A549 (cell line): ENCODE results near the gene FILIP1L.

Experiments
- CHD2 ChIP-seq: fragments of 150-350 bp; IDR thresholded peaks from 2 replicates; pipeline ENCODE4 v1.6.1; 2014; ENCODE audit warnings: low read length; ENCODE audit not compliant: partially characterized antibody
- CTCF ChIP-seq: fragments of >200 bp; sonication (Bioruptor Twin); formaldehyde crosslinking; IDR thresholded peaks from 3 replicates; pipeline ENCODE4 v1.5.1; 2016
- EP300 ChIP-seq, 2 experiments: fragments of >200 bp; sonication (Bioruptor Twin); formaldehyde crosslinking; IDR thresholded peaks; 2 replicates in 1 of 2; 3 replicates in 1 of 2; pipeline ENCODE4 v1.6.1; 2016 to 2017
- HEYL ChIP-seq: fragments of 250-450 bp; sonication (Bioruptor Pico); IDR thresholded peaks from 2 replicates; pipeline ENCODE4 v1.8.0; 2021; ENCODE audit warnings: mild to moderate bottlenecking, moderate library complexity
- JUNB ChIP-seq: fragments of >200 bp; sonication (Bioruptor Twin); formaldehyde crosslinking; IDR thresholded peaks from 2 replicates; pipeline ENCODE4 v1.6.1; 2016
- KDM1A ChIP-seq: fragments of 200-600 bp; sonication (generic); IDR thresholded peaks from 2 replicates; pipeline ENCODE4 v1.6.1; 2016; ENCODE audit warnings: low read depth, mild to moderate bottlenecking
- MAFK ChIP-seq: fragments of 450-650 bp; IDR thresholded peaks from 2 replicates; pipeline ENCODE4 v1.6.1; 2014; ENCODE audit not compliant: partially characterized antibody
- MAX ChIP-seq: IDR thresholded peaks from 2 replicates; pipeline ENCODE4 v1.6.1; 2012
- MYC ChIP-seq: IDR thresholded peaks from 2 replicates; pipeline ENCODE4 v1.6.1; 2012; ENCODE audit warnings: mild to moderate bottlenecking, inconsistent platforms, low read length, improper control_type of control experiment, borderline replicate concordance
- REST ChIP-seq: fragments of 200-600 bp; sonication (generic); IDR thresholded peaks from 2 replicates; pipeline ENCODE4 v1.6.1; 2016; ENCODE audit warnings: antibody characterized with exemption, mild to moderate bottlenecking, moderate library complexity
- SMC3 ChIP-seq: fragments of >200 bp; sonication (Bioruptor Twin); formaldehyde crosslinking; IDR thresholded peaks from 3 replicates; pipeline ENCODE4 v1.6.1; 2018; ENCODE audit warnings: inconsistent platforms
- SREBF2 ChIP-seq: fragments of 450-650 bp; IDR thresholded peaks from 2 replicates; pipeline ENCODE4 v1.6.1; 2014; ENCODE audit warnings: mild to moderate bottlenecking, moderate library complexity
- USF2 ChIP-seq: fragments of 450-650 bp; IDR thresholded peaks from 2 replicates; pipeline ENCODE4 v1.6.1; 2014; ENCODE audit warnings: antibody characterized with exemption
- ZNF302 ChIP-seq: fragments of 250-450 bp; sonication (Bioruptor Pico); IDR thresholded peaks from 2 replicates; pipeline ENCODE4 v1.9.0; 2021; ENCODE audit warnings: inconsistent platforms, mild to moderate bottlenecking, moderate library complexity

GRCh38 chr3:100110162-100110561 is 4.1 kb downstream of the FILIP1L start:
- TF ChIP-seq EP300 (IDR thresholded peaks at IDR 0.05) (no peak), CTCF (no peak), REST (no peak), CHD2 (no peak), USF2 (no peak), SREBF2 (no peak), JUNB (no peak), ZNF302 (CRISPR knock-in tag) (no peak), MAFK (no peak), MAX (no peak), SMC3 (no peak), HEYL (CRISPR knock-in tag) (no peak), MYC (no peak), KDM1A (no peak)
